Glutamatergic neuron (in vitro differentiated cells): ENCODE data around the gene B4GALT5. TPM values are rescaled to one million over a fixed set of nuclear protein-coding genes. Genes with fewer than 3 reads are reported as not detected.
A peak's percentile ranks its signal among the peaks of the same experiment; 100 is the strongest.

Experiments used
- DNase-seq: peaks from one replicate; pipeline ENCODE4 v3.0.0; 2022
- H3K27ac Mint-ChIP-seq: one replicate; pipeline ENCODE4 v1.8.0; 2020; ENCODE audit warnings: mild to moderate bottlenecking, mixed read lengths, inconsistent platforms; ENCODE audit not compliant: unreplicated experiment
- H3K27me3 Mint-ChIP-seq: one replicate; pipeline ENCODE4 v1.8.0; 2020; ENCODE audit warnings: mild to moderate bottlenecking, moderate library complexity, mixed read lengths, inconsistent platforms; ENCODE audit not compliant: unreplicated experiment
- H3K36me3 Mint-ChIP-seq: one replicate; pipeline ENCODE4 v1.8.0; 2020; ENCODE audit warnings: mild to moderate bottlenecking, mixed read lengths, inconsistent platforms; ENCODE audit not compliant: unreplicated experiment
- H3K4me1 Mint-ChIP-seq: one replicate; pipeline ENCODE4 v1.8.0; 2020; ENCODE audit warnings: mild to moderate bottlenecking, low read depth, mixed read lengths, inconsistent platforms; ENCODE audit not compliant: unreplicated experiment
- H3K4me3 Mint-ChIP-seq: one replicate; pipeline ENCODE4 v1.8.0; 2020; ENCODE audit warnings: mild to moderate bottlenecking, mixed read lengths, inconsistent platforms; ENCODE audit not compliant: unreplicated experiment
- H3K9me3 Mint-ChIP-seq: one replicate; pipeline ENCODE4 v1.8.0; 2020; ENCODE audit warnings: mild to moderate bottlenecking, moderate library complexity, mixed read lengths, inconsistent platforms; ENCODE audit not compliant: unreplicated experiment
- CTCF ChIP-seq: fragments of 200-600 bp; sonication (generic); IDR thresholded peaks from one replicate; pipeline ENCODE4 v1.5.0; 2021; ENCODE audit not compliant: partially characterized antibody, unreplicated experiment
- total RNA-seq: library from RNA; stranded (reverse); fragmentation: NEBNext Ultra II Directional; extraction: Animal tissue kit (Norgen Biotek cat#: 25700); gene quantifications from one replicate; pipeline ENCODE4 v1.2.1, GENCODE V29; 2021; ENCODE audit not compliant: unreplicated experiment

B4GALT5 gene
- total RNA-seq, 1 donor from 2014 or later, result 61.3 TPM

GRCh38 chr20:49705358-49705757 is 8.3 kb downstream of the B4GALT5 start:
- Mint-ChIP-seq H3K9me3 (peaks cover 5% of the 10 kb centered on the region), H3K4me1 (peaks cover 39% of the 10 kb centered on the region), H3K4me3 (no peak overlapping the region), H3K27ac (no peak overlapping the region), H3K36me3 (no peaks in the 10 kb centered on the region), H3K27me3 (peaks cover 1% of the 10 kb centered on the region)
- no peak for DNase-seq
- no peak for TF ChIP-seq CTCF

GRCh38 chr20:49704932-49705336 is 8.7 kb downstream of the B4GALT5 start:
- peaks cover 5% of the 10 kb centered on the region for H3K9me3 Mint-ChIP-seq
- peaks cover 41% of the 10 kb centered on the region for H3K4me1 Mint-ChIP-seq
- peak overlapping the region; percentile 36 for H3K27ac Mint-ChIP-seq
- H3K4me3 Mint-ChIP-seq, result no peak overlapping the region
- H3K36me3 Mint-ChIP-seq, result no peaks in the 10 kb centered on the region
- no peak for DNase-seq
- TF ChIP-seq CTCF, result no peak
- H3K27me3 Mint-ChIP-seq, result peaks cover 1% of the 10 kb centered on the region

GRCh38 chr20:49701916-49702315 is 11.8 kb downstream of the B4GALT5 start:
- Mint-ChIP-seq H3K4me3 (peak overlapping the region; percentile 71), H3K36me3 (no peaks in the 10 kb centered on the region)
- TF ChIP-seq CTCF, result no peak

GRCh38 chr20:49701241-49701790 is 12.4 kb downstream of the B4GALT5 start:
- H3K36me3 Mint-ChIP-seq, result no peaks in the 10 kb centered on the region
- peaks cover 3% of the 10 kb centered on the region for H3K27me3 Mint-ChIP-seq
- peaks cover 55% of the 10 kb centered on the region for H3K4me1 Mint-ChIP-seq
- no peak for TF ChIP-seq CTCF
- peak overlapping the region; percentile 98 for H3K27ac Mint-ChIP-seq
- peaks cover 7% of the 10 kb centered on the region for H3K9me3 Mint-ChIP-seq
- H3K4me3 Mint-ChIP-seq, result peak overlapping the region; percentile 71
- DNase-seq, result peak; percentile 49

More at GRCh38 chr20:49701916-49702315, 11.8 kb downstream of the B4GALT5 start:
- no peak for DNase-seq
- Mint-ChIP-seq H3K9me3 (peaks cover 5% of the 10 kb centered on the region), H3K27ac (peak overlapping the region; percentile 98), H3K4me1 (peaks cover 55% of the 10 kb centered on the region), H3K27me3 (peaks cover 3% of the 10 kb centered on the region)

GRCh38 chr20:49700411-49701185 is 13.1 kb downstream of the B4GALT5 start:
- Mint-ChIP-seq H3K27me3 (peaks cover 3% of the 10 kb centered on the region), H3K4me1 (peaks cover 54% of the 10 kb centered on the region), H3K4me3 (peak overlapping the region; percentile 69), H3K27ac (peak overlapping the region; percentile 98), H3K36me3 (no peaks in the 10 kb centered on the region), H3K9me3 (peaks cover 7% of the 10 kb centered on the region)
- TF ChIP-seq CTCF, result no peak
- no peak for DNase-seq
